ENCODE measurements around the gene OR51B2.

Gene OR51B2

GRCh38 chr11:5348551-5349194, 24.6 kb upstream of the OR51B2 start:
- no peak overlapping the region for H3K4me3 ChIP-seq (ENCODE audit: low read length)
- H3K79me2 ChIP-seq (ENCODE audit: control insufficient read depth, low read length) = no peaks in the 10 kb centered on the region
- no peak overlapping the region for H3K4me2 ChIP-seq (ENCODE audit: low read length)
- no peaks in the 10 kb centered on the region for H3K36me3 ChIP-seq (ENCODE audit: control insufficient read depth, low read length)
- no peaks in the 10 kb centered on the region for H3F3A ChIP-seq (ENCODE audit: control insufficient read depth, insufficient read depth)
- H3K27me3 ChIP-seq (ENCODE audit: control insufficient read depth, low read length) = no peaks in the 10 kb centered on the region
- no peak for TF ChIP-seq EZH2phosphoT487 (IDR thresholded peaks at IDR 0.05; ENCODE audit: borderline replicate concordance, low read length)
- no peak for TF ChIP-seq CTCF (IDR thresholded peaks at IDR 0.05; ENCODE audit: low read depth, low read length, poor library complexity, severe bottlenecking)
- no peaks in the 10 kb centered on the region for H3K9me2 ChIP-seq (replicated peaks; ENCODE audit: control insufficient read depth, low read length)
- H3K9me3 ChIP-seq (ENCODE audit: control insufficient read depth, insufficient read depth, low read length) = no peaks in the 10 kb centered on the region
- H3K4me1 ChIP-seq (ENCODE audit: control insufficient read depth, low read length) = no peaks in the 10 kb centered on the region
- H4K20me1 ChIP-seq (ENCODE audit: control insufficient read depth, insufficient read depth, low read depth, low read length) = no peaks in the 10 kb centered on the region
- H3K27ac ChIP-seq (ENCODE audit: low read depth, low read length) = no peak overlapping the region

- Histone ChIP-seq H3F3A (ENCODE audit: control insufficient read depth, insufficient read depth) (no peaks in the 10 kb centered on the region), H3K4me1 (ENCODE audit: control insufficient read depth, low read length) (no peaks in the 10 kb centered on the region), H4K20me1 (ENCODE audit: control insufficient read depth, insufficient read depth, low read depth, low read length) (no peaks in the 10 kb centered on the region), H3K9me2 (replicated peaks; ENCODE audit: control insufficient read depth, low read length) (no peaks in the 10 kb centered on the region), H3K4me2 (ENCODE audit: low read length) (no peak overlapping the region), H3K27ac (ENCODE audit: low read depth, low read length) (no peak overlapping the region), H3K9me3 (ENCODE audit: control insufficient read depth, insufficient read depth, low read length) (no peaks in the 10 kb centered on the region), H3K27me3 (ENCODE audit: control insufficient read depth, low read length) (no peaks in the 10 kb centered on the region), H3K79me2 (ENCODE audit: control insufficient read depth, low read length) (no peaks in the 10 kb centered on the region), H3K36me3 (ENCODE audit: control insufficient read depth, low read length) (no peaks in the 10 kb centered on the region), H3K4me3 (ENCODE audit: low read length) (no peak overlapping the region)
- TF ChIP-seq EZH2phosphoT487 (IDR thresholded peaks at IDR 0.05; ENCODE audit: borderline replicate concordance, low read length) = no peak
- no peak for TF ChIP-seq CTCF (IDR thresholded peaks at IDR 0.05; ENCODE audit: low read depth, low read length, poor library complexity, severe bottlenecking)
Measured at GRCh38 chr11:5345831-5346230, 21.7 kb upstream of the OR51B2 start.

- no peaks in the 10 kb centered on the region for H3K79me2 ChIP-seq (ENCODE audit: control insufficient read depth, low read length)
- H3K9me2 ChIP-seq (replicated peaks; ENCODE audit: control insufficient read depth, low read length) = no peaks in the 10 kb centered on the region
- no peak within 1 kb of the TSS for H3K27ac ChIP-seq (ENCODE audit: low read depth, low read length)
- H3K36me3 ChIP-seq (ENCODE audit: control insufficient read depth, low read length) = no peaks in the 10 kb centered on the region
- TF ChIP-seq EZH2phosphoT487 (IDR thresholded peaks at IDR 0.05; ENCODE audit: borderline replicate concordance, low read length) (no peak), CTCF (IDR thresholded peaks at IDR 0.05; ENCODE audit: low read depth, low read length, poor library complexity, severe bottlenecking) (no peak)
- no peaks in the 10 kb centered on the region for H3F3A ChIP-seq (ENCODE audit: control insufficient read depth, insufficient read depth)
- no peaks in the 10 kb centered on the region for H3K27me3 ChIP-seq (ENCODE audit: control insufficient read depth, low read length)
- no peaks in the 10 kb centered on the region for H3K4me1 ChIP-seq (ENCODE audit: control insufficient read depth, low read length)
- no peak within 1 kb of the TSS for H3K4me2 ChIP-seq (ENCODE audit: low read length)
- no peaks in the 10 kb centered on the region for H3K9me3 ChIP-seq (ENCODE audit: control insufficient read depth, insufficient read depth, low read length)
- H4K20me1 ChIP-seq (ENCODE audit: control insufficient read depth, insufficient read depth, low read depth, low read length) = no peaks in the 10 kb centered on the region
- H3K4me3 ChIP-seq (ENCODE audit: low read length) = no peak within 1 kb of the TSS
Measured at GRCh38 chr11:5343474-5344335, 19.6 kb upstream of the OR51B2 start, which contains the start of gene OR51B5. Gene OR51B5, minus strand, starts transcription at chr11:5343524. Its CDS starts 0 bp downstream, at chr11:5343524.

Measured in DOHH2 (cell line).